ENCODE results near the gene CDK6. TPM values are rescaled to one million over a fixed set of nuclear protein-coding genes. Genes with fewer than 3 reads are reported as not detected.

CDK6 gene
- total RNA-seq, 1 experiment from 2014 or later: 43.3 TPM

DNA sequence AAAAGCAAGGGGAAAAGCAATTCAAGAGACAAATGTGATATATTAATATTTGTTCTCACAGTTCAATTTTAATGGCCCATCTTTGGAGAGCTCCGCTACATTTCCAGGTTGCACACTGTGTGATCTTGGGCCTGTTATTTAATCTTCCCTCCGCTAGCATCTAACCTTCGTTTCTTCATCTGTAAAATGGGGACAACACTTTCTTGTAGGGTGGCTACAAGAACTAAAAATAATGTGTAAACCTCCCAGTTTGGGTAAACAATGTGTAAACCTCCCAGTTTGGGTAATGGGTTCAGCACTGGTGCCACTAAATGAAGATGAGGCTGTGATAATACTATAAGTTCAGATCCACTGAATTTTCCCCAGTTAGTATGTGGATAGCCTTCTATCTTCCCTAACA, 99.5 kb downstream of the CDK6 start:
- DNase-seq (ENCODE audit: low read depth): no peak

DNA sequence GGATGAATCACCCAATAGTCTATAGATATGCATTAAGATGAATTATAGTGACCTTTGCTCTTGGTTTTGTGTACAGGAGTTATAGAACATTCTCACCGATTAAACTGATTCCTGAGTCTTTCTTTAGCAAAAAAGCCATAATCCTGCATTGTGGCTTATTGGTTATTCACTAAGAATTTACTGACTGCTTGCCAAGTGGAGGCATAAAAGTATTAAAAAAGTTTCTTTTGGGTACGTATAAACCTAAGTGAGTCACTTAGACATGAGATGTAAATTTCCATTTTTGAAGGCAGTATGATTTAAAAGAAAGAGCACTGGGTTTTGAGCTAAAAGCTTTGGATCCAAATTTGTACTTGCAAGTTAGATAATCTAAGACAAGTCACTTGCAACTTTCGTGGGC, 100.7 kb downstream of the CDK6 start:
- DNase-seq (ENCODE audit: low read depth): peak; percentile 79

DNA sequence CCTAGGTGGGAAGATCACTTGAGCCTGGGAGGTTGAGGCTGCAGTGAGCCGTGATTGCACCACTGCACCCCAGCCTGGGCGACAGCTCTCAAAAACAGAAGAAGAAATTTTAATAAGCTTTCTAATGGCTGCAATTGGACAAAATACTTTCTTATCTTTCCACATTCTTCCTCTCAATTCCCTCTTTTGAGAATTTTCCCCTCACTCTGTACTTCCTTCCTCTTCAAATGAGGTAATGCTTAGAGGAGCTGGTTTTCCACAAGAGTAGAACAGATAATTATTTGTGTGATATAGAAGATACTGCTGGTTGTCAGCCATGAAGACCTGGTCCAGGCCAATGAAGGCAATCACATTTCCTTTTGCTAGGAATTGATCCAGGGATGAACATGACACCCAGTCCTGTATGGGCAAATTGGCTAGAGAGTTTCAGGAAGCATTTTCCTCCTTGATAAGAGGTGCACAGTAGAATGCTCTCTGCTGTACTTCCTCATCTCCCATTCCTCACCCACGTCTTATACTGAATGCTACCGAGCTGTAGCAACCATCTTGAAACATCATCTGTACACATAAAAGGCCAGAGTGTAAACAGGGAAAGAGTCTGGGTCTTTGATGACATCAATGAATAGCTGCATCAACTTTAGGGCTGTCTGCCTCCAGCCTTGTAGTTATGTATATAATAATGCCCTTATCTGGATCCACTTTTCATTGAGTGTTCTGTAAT, 103.9 kb downstream of the CDK6 start:
- DNase-seq (ENCODE audit: low read depth): no peak

DNA sequence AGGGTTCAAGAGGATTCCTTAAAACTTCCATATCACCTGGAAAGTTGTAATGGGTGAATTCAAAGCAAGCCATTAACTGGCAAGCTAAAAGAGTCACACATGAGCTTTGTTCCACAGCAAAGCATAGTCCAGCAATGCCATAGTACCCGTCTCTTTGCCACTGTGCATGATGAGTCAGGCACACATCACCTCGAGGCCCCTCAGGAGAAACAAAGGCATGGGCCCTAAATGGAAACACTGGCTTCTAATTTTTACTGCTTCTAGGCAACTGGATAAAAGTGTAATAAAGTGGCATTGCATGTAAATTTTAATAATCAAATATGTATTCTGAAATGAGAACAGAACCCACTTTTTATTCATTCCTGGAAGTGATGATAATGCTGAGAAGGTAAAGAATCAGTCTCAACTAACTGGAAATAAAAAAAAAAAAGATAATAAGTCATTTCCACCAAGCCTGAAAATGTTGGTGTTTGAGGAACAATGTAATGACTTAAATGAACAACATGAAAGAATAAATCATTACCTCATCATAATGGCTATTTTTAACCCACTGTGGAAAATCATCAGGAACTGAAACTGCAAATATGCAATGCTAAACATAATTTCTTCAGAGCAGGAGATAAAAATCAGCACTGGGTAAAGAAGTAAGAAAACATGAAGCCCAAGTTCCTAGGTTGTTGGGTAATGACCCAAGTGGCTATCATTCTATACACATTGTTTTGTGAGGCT, 104.9 kb downstream of the CDK6 start:
- peak; percentile 86 for DNase-seq (ENCODE audit: low read depth)

DNA sequence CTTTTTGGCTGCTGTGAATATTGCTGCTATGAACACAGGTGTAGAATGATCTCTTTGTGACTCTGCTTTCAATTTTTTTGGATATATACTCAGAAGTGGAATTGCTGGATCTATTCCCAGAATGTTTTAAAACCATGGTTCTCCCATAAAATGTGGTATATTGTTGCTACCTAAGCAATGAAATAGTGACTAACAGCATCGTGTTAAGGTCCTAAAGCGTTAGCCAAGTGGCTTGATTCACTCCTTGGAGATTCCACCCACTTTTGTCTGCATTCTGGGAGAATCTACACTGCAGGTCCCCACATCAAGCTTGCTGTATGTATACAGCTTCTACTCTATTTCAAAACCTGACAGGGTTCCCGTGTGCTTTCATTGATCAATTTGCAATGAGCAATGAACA, 105.6 kb downstream of the CDK6 start:
- DNase-seq (ENCODE audit: low read depth): peak; percentile 87

DNA sequence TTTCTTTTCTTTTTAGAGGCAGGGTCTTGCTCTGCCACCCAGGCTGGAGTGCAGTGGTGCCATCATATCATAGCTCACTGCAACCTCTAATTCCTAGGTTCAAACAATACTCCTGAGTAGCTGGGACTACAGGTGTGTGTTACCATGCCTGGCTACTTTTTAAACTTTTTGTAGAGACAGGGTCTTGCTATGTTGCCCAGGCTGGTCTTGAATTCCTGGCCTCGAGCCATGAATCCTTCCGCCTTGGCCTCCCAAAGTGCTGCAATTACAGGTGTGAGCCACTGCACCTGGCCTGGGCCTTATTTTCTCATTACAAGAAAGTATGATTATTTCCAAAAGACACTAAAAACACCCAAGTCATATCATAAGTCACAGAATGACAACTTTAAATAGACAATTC, 106.6 kb downstream of the CDK6 start:
- no peak for DNase-seq (ENCODE audit: low read depth)

DNA sequence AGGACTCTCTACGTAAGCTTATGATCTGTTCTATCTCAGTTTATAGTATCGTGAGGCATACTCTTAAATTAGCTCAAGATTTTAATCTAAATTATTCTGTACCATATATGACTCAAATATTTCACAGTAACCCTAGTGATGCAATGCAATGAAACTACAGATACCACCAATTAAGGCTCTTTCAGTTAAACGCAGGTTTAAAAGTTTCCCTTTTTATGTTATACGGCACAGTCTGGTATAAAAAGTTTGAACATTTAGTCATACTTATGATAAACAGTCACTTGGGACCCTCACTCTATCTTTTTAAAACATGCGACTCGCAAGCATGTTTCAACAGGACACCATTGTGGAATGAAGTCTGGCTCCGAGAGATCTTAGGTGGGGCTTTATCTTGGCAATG, 107.2 kb downstream of the CDK6 start:
- no peak for DNase-seq (ENCODE audit: low read depth)

DNA sequence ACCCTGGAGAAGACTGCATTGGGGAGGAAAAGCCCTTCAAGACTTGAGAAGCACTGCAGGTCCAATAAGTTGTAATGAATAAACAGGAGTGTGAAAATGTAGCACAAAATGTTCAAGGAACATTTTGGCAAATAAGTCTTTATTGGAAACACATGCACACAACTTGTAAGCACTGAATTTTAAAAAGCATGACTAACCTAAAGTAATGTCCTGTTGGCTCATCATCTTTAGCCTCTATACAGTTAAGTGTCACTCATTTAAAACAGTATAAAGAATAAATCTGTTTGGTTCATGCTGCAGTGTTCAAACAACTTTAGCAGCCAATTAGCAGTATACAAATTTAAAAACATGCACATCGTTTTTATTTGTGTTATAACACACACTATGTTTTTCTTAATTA, 108.6 kb downstream of the CDK6 start:
- no peak for DNase-seq (ENCODE audit: low read depth)

DNA sequence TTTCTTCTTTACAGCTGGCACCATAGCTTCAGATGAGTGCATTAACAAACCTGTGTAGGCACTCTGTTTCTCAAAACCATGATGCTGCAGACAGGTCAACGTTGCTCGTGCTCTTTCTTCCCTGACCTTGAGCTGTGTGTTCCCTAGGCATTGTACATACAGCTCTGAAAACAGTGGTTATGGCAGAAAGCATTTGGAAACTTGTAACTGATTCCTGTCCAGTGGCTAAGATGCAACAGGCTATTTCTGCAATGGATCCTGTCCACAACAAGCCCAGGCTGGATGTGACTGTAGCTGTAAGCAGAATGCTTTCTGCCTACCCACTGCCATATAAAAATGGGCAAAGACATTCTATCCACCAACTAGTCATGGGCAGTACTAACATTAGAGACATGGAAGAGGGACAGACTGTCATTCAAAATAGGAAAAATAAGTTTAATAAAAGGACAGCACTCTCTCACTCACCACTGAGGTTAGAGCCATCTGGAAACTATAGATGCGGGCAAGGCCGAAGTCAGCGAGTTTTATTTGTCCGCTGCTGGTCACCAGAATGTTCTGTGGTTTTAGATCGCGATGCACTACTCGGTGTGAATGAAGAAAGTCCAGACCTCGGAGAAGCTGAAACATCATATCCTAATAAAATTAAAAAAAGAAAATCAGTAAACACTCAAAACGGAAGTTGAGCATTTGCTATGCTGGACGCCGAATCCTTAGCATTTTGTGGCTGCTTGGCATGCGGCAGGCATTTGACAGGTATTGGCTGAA, 111.0 kb downstream of the CDK6 start:
- no peak for DNase-seq (ENCODE audit: low read depth)

DNA sequence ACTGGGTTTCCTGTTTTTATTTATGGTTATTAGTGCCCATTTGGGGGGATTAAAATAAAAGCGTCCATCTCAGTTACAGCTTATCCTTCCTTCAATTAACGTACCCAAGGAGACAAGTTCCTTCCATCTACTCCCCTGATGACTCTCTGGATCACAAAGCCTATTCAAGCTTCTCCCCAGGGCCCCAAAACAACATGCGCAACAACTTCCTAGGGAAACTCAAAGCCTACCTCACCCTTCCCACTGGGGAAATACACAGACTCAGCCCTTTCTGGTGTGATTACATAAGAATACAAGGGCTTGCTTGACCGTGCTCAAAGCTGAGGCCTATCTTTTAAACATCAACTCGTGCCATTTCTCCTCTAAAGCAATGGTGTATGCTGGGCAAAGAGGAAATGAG, 112.4 kb downstream of the CDK6 start:
- no peak for DNase-seq (ENCODE audit: low read depth)

DNA sequence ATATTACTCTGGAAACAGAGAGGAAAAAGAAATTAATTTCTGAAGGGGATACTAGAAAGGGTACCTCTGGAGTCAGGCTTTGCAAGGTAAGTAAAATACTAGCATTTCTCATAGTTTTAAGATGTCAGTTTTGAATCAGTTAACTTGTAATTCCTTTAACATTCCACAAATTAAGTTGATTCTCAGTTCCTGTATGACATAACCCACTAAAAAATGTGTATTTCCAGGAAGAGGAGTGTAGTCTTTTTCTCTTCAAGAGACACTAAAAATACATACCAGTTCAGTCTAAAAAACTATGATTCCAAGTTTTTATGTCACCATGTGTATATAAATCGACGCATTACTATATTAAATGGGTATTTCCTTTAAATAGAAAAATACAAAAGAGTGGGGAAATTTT, 113.2 kb downstream of the CDK6 start:
- DNase-seq (ENCODE audit: low read depth): peak; percentile 55

DNA sequence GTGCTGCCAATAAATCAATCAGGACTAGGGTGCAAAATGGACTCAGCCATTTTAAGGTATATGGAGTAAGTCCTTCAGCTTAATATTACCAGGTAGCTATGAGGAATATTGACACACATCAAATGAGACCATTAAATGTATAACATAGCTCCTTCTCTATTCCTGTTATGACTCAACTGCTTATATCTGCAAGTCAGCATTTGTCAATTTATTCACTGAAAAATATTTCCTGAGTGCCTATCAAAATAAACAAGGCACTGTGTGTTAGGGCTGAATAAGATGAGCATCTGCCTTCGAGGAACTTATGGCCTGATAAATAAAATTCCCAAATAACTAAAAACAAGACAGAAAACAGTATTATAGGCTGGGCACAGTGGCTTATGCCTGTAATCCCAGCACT, 113.8 kb downstream of the CDK6 start:
- peak; percentile 43 for DNase-seq (ENCODE audit: low read depth)

DNA sequence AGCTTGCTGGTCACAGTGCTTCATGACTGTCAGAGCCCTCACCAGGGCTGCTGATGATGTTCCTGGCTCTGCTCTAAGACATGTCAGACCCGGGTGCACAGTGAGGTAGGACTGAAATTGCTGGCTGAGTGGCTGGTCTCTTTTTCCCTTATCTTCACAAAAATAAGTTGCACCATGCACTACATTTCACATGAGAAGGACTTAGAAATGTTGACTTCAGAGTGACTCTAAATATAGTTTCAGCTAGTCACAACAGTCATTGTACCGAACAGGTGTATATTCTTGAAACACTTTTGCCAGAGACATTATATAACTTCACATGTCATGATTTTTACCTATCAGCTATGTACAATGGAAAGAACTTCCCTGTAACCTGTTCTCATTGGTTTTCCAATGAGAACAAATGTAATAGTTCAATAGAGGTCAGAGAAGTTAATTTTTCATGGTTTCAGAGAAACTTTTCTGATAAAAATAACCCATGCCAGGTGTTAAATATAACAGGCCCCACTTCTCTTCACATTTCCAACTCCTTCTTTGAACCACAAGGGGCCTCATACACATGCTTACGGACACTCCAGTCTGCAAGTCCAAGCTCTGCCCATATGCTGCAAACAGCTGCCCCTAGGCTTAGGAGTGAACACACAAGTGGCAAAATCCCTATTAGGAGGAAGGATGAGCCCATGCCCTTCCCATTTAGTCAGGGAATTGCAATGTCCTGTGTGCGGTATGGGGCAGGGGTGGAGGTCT, 115.6 kb downstream of the CDK6 start:
- DNase-seq (ENCODE audit: low read depth): no peak

DNA sequence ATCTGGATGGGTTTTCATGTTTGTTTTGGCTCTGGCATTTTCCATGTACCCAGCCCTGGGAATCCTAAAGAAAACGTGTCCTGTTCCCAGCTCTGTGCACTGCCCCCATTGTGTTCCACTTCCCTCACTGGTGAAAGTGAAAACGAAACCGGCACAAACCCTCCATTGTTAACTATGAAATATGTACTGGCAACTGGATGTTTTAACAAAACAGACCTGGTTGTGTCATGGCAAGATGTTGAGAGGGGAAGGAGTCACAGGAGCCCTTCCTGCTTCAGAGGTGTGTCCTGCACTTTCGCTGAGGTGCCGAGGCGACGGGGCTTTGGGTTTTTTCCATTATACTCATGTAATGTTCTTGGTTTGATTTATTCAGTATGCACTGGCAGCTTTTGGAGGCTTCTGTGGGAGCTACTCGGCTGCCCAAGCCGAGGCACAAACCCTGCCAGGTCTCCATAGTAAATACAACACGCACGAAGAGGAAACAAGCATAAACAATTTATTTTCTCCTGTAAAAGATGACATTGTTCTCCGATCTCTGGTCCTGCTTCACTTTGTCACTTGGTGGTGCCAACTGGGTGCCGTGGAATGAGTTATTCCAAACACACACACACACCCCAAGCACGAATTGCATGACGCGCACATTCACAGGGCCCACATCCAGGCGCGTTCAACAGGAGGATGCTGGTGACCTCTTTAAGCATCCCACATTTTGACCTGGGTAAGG, 118.2 kb downstream of the CDK6 start:
- DNase-seq (ENCODE audit: low read depth): peak; percentile 96

DNA sequence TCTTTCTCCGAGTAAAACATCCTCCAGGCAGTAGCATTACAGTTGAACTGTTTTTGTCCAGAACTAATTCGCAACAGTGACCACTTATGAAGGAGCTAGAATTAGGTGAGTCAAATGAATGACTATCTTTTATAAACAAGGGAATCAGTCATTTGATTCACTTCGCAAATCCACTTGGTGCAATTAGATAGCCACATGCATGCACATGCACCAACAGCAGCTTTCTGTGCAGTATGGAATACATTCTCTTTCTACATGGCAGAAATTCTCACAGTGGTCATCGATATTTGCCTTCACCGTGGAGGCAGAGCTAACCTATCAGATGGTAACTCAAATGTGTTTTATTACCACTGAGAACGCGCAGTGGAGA, 118.8 kb downstream of the CDK6 start:
- peak; percentile 88 for DNase-seq (ENCODE audit: low read depth)

DNA sequence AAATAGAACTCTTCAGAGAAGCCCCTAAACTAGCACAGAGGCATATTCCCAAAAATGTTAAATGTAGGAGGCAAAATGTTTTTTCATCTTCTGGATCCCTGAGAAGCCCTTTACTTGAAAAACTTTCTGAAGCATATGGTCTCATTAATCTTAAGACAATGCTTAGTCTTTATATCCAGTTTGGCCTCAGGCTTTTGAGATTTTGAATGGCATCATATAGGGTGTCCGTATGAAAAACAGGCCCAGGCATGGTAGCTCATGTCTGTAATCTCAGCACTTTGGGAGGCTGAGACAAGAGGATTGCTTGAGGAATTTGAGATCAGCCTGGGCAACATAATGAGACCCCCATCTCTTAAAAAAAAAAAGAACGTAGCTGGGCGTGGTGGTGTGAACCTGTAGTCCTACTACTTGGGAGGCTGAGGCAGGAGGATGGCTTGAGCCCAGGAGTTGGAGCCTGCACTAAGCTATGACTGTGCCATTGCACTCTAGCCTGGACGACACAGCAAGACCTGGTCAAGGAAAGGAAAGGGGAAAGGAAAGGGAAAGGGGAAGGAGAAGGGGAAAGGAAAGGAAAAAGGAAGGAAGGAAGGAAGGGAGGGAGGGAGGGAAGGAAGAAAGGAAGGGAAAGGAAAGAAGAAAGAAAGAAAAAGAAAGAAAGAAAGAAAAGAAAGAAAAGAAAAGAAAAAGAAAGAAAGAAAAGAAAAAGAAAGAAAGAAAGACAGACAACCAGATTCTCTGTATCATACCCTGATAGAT, 119.4 kb downstream of the CDK6 start:
- DNase-seq (ENCODE audit: low read depth): no peak

DNA sequence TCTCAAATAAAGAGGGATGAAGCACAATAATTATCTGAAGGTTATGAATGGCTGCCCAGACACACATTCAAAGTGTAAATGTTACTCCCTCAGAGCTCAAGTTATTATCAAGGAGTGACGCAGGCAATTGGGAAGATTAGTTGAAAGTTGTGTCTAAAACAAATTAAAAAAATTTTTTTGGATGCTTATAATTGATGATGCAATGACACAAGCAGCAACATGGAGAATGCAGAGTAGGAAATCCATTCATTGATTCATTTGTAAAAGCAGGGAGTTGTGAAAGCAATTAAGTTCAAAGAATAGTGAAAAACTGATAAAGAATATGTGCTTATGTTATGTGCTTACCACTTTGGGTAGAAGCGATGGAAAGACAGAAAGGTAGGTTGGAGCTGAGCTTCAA, 120.4 kb downstream of the CDK6 start:
- no peak for DNase-seq (ENCODE audit: low read depth)

DNA sequence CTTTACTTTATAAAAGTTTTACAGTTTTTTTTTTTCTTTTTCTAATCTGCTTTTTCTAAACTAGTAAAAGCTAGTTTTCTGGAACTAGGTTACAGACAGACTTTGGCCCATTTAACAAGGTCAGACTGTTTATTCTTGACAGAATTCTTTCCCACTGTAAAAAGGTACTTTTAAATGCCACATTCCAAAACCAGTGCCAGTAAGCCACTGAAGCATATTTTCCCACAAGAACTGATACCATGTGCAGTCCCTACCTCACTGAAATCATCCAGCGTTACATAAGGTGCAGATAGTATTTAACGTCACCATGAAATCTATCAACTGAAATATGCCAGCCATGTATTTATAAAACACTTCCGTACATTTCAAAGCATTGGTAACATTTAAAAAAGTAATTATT, 121.6 kb downstream of the CDK6 start:
- DNase-seq (ENCODE audit: low read depth): peak; percentile 55

DNA sequence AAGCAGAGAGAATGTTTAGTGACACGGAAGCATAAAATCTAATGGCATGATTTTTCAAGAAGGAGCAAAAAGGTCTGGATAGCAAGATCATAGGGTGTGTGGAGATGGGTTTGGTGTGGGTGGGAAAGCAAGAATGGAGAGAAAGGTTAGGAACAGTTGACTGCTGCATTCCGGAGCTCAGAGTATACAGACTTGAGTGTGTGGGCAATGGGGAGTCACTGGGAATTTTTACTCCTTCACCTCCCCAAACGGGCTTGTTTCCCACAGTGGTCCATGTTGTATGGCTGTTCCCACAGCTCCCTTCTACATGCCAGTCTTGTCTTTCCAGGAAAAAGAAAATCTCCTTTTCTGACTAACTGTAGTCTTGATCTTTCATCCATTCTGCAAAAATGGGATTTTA, 122.1 kb downstream of the CDK6 start:
- no peak for DNase-seq (ENCODE audit: low read depth)

DNA sequence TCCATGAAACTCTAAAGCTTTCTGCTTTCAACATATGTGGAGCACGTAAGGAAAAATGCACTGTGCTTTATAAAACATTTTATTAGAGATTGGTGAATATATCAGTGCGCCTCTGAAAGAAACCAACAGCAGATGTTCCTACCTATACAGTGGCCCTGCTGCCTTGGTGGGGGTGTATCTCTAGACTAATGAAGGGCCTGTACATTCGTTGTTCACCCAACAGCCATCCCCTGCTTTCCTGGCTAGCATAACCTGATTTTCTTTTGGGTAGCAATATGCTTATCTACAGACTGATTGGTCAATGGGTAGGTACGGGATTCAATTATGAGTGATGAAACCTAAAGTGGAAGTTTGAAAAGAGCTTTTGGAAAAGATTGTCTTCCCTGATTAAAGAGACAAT, 126.5 kb downstream of the CDK6 start:
- DNase-seq (ENCODE audit: low read depth): no peak

DNA sequence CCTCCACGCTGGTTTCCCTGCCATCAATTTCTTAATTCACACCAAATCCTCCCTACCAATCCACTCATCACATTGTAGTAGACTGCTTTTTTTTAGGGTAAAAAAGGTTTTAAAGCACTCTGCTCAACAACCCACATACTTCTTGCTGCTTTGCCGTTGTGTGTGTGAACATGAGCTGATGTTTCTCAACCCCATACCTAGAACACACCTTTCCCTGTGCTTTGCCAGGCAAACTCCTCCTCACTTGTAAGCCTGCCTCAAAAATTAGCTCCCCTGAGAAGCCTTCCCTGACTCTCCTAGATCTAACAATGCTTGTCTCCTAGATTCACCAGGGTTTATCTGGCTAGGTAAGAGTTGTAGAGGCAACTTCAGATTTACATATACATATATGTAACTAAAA, 127.2 kb downstream of the CDK6 start:
- no peak for DNase-seq (ENCODE audit: low read depth)

All from M059J (cell line).